Measurements from ENCODE around the gene ALPK1. TPM values are rescaled to one million over a fixed set of nuclear protein-coding genes. Genes with fewer than 3 reads are reported as not detected.
"Not testable (repeated sequence)": the region's sequence is repeated elsewhere in the genome, so short reads cannot be mapped to it uniquely, and the experiment has no call there.

ALPK1 gene
- total RNA-seq, 1 donor from 2014 or later: 34.3 TPM

- Histone ChIP-seq H3K27me3 (no peaks in the 10 kb centered on the region), H3K9me3 (no peaks in the 10 kb centered on the region)
- intact Hi-C loops (cut with DNase I): no loop called here
Observed at GRCh38 chr4:112280386-112281056, 16.6 kb upstream of the ALPK1 start.

GRCh38 chr4:112281895-112282398, 15.2 kb upstream of the ALPK1 start:
- intact Hi-C loops (cut with DNase I); DNase-seq; ATAC-seq; H3K27me3 ChIP-seq; H3K36me3 ChIP-seq; H3K9me3 ChIP-seq; H3K27ac ChIP-seq; H3K4me3 ChIP-seq: not testable (repeated sequence)
- H3K4me1 ChIP-seq: peaks cover 16% of the 10 kb centered on the region

More at GRCh38 chr4:112280386-112281056, 16.6 kb upstream of the ALPK1 start:
- H3K4me3 ChIP-seq: no peak overlapping the region
- no peaks in the 10 kb centered on the region for H3K36me3 ChIP-seq
- no peak overlapping the region for H3K27ac ChIP-seq
- DNase-seq (no peak), ATAC-seq (no peak)
- H3K4me1 ChIP-seq: peaks cover 16% of the 10 kb centered on the region
- TF ChIP-seq CTCF (IDR thresholded peaks at IDR 0.05): no peak

- H3K36me3 ChIP-seq: no peaks in the 10 kb centered on the region
- H3K27ac ChIP-seq: peak overlapping the region; percentile 17
- no peak for DNase-seq
- peaks cover 16% of the 10 kb centered on the region for H3K4me1 ChIP-seq
- H3K27me3 ChIP-seq: no peaks in the 10 kb centered on the region
- no peak for TF ChIP-seq CTCF (IDR thresholded peaks at IDR 0.05)
- H3K9me3 ChIP-seq: no peaks in the 10 kb centered on the region
- ATAC-seq: no peak
- H3K4me3 ChIP-seq: peak overlapping the region; percentile 4
- intact Hi-C loops (cut with DNase I): no loop called here
Observed at GRCh38 chr4:112282860-112283667, 14.1 kb upstream of the ALPK1 start.

GRCh38 chr4:112284166-112284565, 13.0 kb upstream of the ALPK1 start:
- intact Hi-C loops (cut with DNase I): no loop called here
- H3K36me3 ChIP-seq: no peaks in the 10 kb centered on the region
- H3K9me3 ChIP-seq: no peaks in the 10 kb centered on the region
- no peak for ATAC-seq
- no peak for DNase-seq
- H3K4me1 ChIP-seq: peaks cover 13% of the 10 kb centered on the region
- H3K27ac ChIP-seq: peak overlapping the region; percentile 81
- peak overlapping the region; percentile 83 for H3K4me3 ChIP-seq
- no peaks in the 10 kb centered on the region for H3K27me3 ChIP-seq
- no peak for TF ChIP-seq CTCF (IDR thresholded peaks at IDR 0.05)

GRCh38 chr4:112284662-112285411, 12.3 kb upstream of the ALPK1 start:
- H3K9me3 ChIP-seq: no peaks in the 10 kb centered on the region
- peak overlapping the region; percentile 83 for H3K4me3 ChIP-seq
- intact Hi-C loops (cut with DNase I): no loop called here
- H3K27me3 ChIP-seq: no peaks in the 10 kb centered on the region
- H3K4me1 ChIP-seq: peaks cover 10% of the 10 kb centered on the region
- DNase-seq: no peak
- ATAC-seq: peak; percentile 12
- no peaks in the 10 kb centered on the region for H3K36me3 ChIP-seq
- H3K27ac ChIP-seq: peak overlapping the region; percentile 81
- TF ChIP-seq CTCF (IDR thresholded peaks at IDR 0.05): no peak

All from upper lobe of right lung (tissue), 1 donor.